Activated CD4-positive, alpha-beta T cell treated with anti-CD3 and anti-CD28 coated beads for 1 hour (primary cell): Measurements from ENCODE around the gene CEP162.
"Not testable (repeated sequence)": the region's sequence is repeated elsewhere in the genome, so short reads cannot be mapped to it uniquely, and the experiment has no call there.

Source experiments
- DNase-seq: peaks from one replicate; pipeline ENCODE4 v3.0.0-alpha.2; 2020

The CEP162 gene, protein sequence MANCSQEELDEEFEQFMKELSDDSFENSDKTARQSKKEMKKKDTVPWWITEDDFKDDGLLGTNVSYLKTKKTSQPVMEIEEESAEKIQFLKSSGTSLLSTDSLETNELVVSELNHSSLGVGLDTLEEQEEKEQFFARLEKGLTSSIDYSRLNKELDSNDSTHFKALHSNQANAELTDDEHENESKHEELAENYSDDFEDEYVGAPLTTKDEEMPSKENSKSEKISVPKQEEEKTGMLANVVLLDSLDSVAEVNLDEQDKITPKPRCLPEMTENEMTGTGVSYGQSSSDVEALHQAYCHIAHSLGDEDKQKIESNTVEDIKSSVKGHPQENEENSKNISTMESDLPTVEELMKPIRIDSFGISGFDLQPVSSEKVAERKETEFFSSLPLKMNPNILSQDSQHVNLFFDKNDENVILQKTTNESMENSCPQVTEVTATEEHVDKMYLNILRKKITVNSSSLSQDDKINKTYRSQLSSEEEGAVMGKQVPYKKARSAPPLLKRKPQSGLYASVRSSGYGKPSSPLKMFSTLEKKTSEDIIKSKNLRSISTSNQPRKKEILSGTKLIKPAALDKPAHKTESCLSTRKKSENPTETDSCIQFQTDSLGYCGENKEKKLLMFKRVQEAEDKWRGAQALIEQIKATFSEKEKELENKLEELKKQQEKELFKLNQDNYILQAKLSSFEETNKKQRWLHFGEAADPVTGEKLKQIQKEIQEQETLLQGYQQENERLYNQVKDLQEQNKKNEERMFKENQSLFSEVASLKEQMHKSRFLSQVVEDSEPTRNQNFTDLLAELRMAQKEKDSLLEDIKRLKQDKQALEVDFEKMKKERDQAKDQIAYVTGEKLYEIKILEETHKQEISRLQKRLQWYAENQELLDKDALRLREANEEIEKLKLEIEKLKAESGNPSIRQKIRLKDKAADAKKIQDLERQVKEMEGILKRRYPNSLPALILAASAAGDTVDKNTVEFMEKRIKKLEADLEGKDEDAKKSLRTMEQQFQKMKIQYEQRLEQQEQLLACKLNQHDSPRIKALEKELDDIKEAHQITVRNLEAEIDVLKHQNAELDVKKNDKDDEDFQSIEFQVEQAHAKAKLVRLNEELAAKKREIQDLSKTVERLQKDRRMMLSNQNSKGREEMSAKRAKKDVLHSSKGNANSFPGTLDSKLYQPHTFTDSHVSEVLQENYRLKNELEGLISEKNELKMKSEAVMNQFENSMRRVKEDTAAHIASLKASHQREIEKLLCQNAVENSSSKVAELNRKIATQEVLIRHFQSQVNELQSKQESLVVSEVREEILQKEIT (N-terminal part only)

DNA sequence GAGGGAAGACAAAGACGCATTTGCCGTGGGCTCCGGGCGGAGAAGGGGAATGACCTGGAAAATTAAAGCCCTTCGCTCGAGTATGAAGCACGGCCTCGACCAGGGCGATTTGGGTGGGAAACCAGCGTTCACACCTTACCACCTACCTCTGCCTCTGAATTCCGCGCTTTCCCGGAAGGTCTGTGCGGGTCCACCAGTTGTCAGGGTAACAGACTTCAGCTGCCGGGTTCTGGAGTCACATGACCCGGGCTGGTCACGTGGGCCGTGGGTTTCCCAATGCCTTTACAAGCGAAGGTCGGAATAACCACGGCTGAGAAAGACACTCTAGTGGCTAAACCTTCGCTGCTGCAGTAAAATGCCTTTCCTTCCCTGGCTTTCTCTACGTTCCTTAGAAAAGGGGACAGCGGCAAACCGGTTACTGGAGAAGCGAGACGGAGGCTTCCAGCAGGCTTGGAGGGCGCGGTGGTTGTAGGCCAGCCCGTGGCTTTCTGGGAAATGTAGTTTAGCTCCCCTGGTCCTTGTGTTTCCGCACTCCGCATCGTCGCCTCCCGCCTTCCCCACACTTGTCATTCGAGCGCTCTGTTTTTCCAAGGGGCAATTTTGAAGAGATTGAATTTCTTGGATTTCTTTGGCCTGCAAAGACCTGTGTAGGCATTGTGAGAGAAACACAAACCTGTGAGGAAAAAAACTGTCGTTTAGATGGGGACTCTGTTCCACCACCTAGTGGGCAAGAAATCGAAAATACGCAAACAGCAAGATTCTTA is at the start of gene CEP162:
Gene CEP162, minus strand, starts transcription at position 210 of the 764 bp plus-strand sequence. CDS start 1,250 bp downstream, outside the sequence.
- DNase-seq: peak; percentile 78

DNA sequence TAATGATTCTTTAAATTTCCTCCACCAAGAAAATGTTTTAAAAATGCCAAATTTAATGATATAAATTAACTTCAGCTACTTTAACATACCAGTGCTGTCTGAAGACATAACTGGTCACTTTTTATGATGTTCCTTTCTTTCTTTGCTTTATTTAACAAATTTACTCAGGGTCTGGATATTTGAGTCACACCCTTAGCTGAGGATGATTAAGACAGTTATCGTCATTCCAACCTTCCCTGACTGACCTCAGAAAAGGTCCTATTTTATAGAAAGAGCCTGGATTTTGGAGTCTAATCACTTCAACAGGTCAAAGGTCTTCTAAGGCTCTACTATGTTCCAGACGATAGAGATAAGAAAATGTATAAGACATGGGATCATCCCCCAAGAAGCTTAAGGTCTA is 47.4 kb upstream of the CEP162 start:
- DNase-seq: no peak

DNA sequence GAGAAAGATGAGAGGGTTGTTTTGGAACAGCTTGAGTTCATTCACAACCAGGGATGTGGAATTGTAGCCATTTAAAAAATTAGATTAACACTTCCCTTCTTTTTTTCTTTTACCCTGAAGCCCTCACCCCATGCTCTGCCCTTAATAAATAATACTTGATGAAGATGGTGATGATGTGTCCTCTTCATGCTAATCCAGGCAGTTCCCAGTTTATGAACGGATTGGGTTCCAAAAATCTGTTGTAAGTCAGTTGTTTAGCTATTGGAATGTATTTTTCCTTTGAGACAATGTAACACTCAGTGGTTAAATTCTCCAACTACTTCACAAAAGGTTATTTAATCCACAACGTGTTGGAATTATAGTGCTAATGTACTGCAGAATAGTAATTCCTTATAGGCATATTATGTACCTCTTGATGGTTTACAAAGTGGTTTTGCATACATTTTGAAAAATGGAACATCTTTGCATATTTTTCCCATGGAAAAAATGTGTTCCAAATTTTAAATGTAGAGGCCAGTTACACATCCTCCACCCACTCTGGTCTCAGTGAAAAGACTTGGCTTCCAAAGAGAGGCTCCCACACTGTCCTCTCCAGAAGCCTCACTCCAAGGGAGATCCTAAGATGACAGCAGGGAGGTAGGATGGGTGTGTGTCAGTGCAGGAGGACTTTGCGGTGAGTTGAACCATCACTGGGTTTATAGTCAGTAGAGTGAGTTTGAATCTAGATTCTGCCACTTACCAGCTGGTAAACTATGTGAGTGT is 45.8 kb upstream of the CEP162 start:
- DNase-seq: no peak

DNA sequence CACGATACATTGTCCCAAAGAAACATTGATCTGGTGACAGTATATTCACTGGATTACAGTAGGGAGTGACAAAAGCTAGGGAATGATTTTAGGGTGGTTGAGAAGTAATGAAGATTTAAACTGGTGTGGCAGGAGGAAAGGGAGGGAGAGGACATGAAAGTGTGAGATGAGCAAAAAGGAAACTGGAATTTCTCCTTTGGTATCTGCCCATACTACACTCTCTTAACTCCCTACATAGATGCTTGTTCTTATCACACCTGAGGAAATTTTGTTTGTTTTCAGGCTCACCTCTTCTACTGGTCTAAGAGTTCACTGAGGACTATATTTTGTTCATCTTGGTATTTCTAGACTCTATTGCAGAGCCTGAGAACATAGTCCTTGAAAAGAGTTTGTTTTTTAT is 44.9 kb upstream of the CEP162 start:
- no peak for DNase-seq

DNA sequence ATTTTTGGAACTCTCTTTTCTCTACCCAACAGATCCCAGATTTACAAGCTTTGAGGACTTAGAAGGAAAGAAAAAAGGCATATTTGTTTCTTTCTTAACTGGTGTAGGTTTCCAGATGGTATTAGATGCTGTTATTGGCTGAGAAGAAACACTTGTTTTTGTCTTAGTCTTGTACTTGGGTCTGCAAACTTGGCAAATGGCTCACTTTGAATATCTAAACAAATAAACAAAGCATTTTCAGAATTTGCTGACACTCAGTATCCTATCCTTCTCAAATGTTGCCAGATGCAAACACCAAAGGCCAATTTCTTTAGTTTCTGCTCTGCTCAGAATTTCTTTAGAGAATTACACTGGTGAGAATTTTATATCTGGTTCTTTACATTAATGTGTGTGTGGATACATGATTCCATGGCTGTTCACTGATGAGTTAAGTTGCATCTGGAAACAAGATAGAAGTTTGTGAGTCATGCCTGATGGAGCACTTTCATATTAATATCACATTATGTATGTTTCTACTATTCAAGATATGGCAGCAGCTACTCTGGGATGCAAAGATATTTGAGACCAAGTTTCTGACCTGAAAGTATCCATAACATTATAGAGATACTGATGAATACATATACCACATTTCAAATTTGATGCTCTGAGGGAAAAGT is 43.7 kb upstream of the CEP162 start:
- DNase-seq: no peak

DNA sequence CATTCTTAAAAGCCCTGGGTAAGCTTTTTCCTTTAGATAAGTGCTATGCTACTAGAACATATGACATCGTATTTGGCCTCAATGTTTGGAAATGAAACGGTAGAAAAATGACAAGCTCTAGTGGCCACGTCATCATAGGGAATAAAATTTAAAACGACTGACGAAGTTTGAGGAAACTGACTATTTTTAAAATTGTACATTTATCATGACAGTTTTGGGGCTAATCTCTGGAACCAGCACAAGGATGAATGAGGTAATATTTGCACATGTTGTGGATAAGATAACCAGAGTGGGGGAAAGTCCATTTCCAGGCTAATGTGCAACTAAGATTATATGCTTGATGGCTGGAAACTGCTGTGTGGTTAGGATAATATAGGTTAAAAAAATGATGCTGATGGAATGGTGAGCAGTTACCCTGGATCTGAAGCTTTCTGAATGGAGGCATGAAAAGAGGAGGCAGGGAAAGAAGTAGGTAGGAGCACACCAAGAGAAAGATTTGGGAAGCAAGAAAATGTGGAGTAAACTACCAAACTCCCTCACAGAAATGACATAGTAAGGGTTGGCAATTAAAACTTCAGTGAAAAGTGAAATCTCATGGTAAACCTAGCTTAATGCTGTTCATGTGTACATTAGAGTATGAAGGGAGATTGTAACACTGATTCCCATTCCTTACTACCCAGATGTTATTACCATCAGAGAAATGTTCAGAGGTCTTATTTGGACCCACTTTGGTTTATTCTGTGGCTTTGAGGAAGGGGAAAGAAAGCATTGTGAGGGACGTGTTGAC is 42.7 kb upstream of the CEP162 start:
- no peak for DNase-seq

DNA sequence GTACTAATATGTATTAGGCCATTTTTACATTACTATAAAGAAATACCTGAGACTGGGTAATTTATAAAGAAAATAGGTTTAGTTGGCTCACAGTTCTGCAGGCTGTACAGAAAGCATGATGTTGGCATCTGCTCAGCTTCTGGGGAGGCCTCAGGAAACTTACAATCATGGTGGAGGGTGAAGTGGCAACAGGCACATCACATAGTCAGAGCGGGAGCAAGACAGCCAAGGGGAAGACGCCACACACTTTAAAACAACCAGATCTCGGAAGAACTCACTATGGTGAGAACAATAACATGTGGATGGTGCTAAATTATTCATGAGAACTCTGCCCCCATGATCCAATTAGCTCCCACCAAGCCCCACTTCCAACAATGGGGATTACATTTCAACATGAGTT is 41.3 kb upstream of the CEP162 start:
- DNase-seq: no peak

DNA sequence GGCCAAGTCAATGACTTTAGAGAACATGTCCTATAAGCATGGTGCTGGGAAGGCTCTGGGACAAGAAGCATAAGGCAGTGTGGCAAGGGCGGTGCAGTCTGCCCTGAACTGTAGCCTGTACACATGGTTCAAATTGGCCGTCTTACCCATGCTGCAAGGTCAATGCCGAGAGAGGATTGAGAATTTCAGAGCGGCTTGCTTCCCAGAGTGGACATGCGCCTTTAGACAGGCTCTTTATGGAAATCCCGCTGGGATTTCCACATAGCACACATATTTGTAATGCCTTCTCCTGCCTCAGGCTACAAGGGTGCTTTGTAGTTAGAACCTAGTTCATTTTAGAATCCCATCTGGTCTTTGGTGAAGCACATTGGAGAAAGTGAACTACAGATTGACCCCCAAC is 36.1 kb upstream of the CEP162 start:
- DNase-seq: no peak

DNA sequence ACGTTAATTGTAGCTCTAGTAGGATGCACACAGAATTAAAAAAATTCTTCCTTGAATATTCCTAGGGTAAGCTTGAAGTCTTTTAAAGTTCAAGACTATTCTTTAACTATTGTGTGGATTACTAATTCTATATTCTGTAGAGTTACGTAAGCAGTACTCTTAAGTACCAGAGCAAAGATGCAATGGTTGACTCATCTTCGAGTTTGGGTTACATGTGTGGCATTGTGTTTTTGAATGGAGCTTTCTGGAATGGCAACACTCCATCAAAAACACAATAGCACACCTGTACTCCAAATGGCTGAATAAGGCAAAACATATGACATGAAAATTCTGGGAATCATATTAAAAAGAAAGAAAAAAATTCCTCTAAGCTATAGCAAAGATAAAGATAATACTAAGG is 33.5 kb upstream of the CEP162 start:
- DNase-seq: no peak

DNA sequence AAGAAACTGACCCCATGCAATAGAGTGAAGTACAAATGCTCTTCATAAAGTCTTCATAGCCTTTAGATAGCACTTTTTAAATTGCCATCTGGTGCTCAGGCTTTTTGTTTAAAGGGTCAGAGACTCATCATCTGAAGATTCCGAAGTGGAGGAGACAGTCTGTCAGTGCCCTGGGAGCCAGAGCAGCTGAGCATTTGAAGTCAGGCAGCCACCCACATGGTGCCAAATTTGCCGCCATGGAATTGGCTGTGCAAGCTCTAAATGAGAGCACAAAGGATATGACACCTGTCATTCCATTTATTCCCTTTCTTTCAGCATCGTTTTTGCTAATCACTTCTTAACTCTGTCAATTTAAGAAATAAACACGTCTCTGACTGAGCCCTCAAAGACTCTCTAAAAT is 32.8 kb upstream of the CEP162 start:
- DNase-seq: no peak

DNA sequence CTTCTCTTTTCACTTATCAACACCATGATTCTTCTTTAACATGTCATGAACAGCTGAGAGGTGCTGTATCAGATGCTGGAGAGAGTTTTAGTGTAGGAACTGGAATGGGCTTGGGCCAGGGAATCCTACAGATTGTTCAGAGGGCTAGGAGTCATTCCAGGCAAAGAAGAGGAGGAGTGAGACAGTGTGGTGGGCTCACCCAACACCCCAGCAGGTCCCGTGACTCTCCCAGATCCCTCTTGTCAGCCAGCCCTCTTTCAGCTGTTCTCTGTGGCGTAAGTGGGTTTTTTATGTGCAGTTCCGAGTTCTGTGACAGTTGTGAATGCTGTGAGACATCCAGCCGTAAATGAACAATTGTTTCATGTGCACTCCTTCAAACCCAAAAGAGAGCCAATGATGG is 31.4 kb upstream of the CEP162 start:
- no peak for DNase-seq

DNA sequence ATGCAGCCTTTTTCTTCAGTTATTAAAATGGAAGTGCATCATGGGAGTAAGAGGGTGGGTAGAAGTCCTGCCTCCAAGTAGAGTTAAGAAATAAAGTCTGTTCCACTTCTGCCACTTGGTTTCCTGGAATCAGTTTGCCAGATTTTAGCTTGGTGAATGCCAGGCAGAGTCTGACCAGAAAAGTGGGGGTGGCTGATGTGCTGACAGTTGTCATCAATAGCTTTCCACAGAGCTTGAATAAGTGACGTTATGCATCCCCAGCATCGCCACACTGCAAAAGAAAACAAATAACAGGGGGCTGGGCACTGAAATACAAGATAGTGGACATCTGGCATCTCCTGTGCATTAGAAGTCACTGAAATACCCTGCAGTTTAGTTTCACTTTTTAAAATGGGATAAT is 30.8 kb upstream of the CEP162 start:
- DNase-seq: no peak

DNA sequence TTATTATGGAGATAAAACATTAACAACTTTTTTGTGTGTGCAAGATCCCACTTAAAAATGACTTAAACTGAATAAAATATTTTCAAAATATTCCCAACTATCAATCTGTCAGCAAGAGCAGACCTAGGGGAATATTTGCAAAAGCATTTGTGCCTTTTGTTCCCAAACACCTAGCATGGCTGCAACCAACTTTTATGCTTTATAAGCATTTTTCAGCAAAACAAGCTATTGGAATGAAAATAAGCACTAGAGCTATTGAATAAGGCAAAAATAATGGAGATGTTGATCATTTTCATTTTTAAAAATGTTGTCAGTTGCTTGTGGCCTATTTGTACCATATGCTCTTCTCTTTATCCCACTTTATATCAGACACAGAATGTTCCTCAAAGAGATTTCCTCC is 28.2 kb upstream of the CEP162 start:
- DNase-seq: no peak

DNA sequence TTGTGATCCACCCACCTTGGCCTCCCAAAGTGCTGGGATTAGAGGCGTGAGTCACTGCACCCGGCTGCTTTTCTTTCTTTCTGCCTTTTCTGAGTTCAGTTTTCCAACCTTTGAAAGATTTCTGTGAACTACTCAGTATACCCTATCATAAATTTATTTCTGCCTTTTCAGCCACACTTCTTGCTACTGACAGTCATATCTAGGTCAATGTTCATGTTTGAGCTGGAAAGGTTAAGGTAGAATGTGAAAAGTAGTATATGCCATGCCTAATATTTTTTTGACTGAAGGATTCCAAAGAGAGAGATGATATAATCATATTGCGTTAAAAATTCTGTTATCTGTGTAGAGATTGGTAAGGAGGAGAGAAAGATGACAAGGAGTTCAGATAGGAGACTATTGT is 25.9 kb upstream of the CEP162 start:
- DNase-seq: no peak

DNA sequence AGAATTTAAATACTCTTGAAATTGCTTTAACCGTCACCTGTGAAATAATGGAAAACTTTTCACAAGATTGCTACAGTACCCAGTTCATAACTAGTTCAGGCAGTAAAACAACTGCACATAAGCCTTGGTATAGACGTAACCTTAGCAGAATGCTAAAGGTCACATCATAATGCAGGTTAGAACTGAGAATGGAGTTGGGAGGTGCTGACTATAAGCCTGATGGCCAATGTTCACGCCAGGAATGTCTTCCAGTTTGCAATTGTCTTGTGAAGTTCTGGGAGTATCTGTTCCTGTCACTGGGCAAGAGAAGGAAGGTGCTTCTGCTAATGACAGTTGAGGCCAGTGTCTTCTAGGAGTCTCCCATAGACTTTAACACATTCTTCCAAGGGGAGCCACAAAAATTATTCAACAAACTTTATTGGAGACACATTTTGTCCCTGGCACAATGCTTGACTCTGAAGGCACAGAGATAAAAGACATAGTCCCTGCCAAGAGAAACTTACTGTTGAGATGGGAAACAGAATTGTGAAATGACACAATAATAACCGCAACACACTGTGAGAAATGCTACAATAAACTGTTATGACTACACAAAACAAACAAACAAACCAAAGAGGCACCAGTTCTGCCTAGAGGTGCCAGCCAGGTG is 24.6 kb upstream of the CEP162 start:
- no peak for DNase-seq

DNA sequence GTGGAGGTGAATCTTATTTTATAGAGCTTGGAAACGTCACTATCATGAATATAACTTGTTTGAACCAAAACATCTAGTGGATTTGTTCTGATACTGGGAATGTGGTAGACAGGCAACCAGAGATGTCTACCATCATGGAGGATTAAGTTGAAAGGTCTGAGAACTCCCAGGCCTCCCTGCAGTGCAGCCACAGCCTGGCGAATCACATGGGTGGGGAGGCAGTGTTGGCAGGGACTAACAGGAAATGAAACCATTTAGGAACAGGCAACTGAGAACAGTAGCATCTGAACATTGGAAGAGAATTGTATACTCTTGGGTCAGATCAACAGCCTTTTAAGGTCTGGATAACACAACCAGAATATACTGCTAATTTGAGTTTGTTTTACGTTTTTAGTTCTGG is 22.3 kb upstream of the CEP162 start:
- DNase-seq: no peak

DNA sequence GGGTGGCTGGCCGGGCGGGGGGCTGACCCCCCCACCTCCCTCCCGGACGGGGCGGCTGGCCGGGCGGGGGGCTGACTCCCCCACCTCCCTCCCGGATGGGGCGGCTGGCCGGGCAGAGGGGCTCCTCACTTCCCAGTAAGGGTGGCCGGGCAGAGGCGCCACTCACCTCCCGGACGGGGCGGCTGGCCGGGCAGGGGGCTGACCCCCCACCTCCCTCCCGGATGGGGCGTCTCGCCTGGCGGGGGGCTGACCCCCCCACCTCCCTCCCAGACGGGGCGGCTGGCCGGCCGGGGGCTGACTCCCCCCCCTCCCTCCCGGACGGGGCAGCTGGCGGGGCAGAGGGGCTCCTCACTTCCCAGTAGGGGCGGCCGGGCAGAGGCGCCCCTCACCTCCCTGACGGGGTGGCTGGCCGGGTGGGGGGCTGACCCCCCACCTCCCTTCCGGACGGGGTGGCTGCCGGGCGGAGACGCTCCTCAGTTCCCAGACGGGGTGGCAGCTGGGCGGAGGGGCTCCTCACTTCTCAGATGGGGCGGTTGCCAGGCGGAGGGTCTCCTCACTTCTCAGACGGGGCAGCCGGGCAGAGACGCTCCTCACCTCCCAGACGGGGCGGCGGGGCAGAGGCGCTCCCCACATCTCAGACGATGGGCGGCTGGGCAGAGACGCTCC is 17.1 kb upstream of the CEP162 start:
- DNase-seq: not testable (repeated sequence)

DNA sequence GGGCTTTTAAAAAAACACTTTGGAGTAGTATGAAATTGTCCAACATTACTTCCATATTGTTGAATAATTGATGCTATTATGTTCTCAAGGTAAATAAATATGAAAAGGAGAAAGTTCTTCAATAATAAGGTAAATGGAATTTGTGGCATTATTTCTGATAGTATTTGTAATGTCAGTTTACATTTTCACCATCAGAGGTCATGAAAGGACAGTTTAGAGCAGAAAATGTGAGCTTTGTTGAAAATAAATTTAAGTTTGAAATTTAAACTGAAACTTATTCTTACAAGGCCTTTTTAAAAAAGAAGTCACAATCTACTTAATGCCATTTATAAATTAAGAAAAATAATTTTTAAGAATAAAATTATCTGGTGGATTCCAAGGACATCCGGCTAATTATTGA is 15.8 kb upstream of the CEP162 start:
- no peak for DNase-seq

DNA sequence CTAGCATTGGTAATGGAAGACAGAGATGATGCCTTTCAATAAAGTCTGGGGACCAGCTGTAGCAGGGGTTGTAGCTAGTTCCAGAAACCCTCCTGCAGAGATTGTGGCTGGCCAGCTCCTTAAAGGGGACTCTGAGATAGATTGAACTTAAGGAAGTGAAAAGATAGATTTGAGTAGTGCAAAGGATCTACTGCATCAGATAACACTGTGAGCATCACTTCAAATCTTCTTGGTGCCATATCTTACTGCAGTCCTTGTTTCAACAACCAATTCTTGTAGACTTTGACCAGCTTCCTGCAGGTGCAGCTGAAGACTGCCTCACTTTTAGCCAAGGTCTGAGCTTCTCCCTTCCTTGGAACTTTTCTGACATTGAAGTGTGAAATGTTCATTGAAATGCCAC is 14.8 kb upstream of the CEP162 start:
- no peak for DNase-seq
